Cardiac septum (tissue), 1 donor: Measurements from ENCODE around the gene CMYA5. TPM values are rescaled to one million over a fixed set of nuclear protein-coding genes. Genes with fewer than 3 reads are reported as not detected.

ENCODE experiments used
- DNase-seq: peaks from one replicate; pipeline ENCODE4 v3.0.0-alpha.2; 2020; ENCODE audit warnings: low spot score
- intact Hi-C: fragments of 100-400 bp; cut with DNase I; formaldehyde crosslinking; loops from one replicate; pipeline ENCODE4 v1.14.0; 2022
- total RNA-seq: library from RNA; stranded (reverse); fragmentation: NEBNext Ultra II Directional; extraction: Animal tissue kit (Norgen Biotek cat#: 25700); gene quantifications from one replicate; pipeline ENCODE4 v1.2.1, GENCODE V29; 2021
- donor health status: DM: no; HTN: no; CAD: no.

CMYA5 gene
- total RNA-seq, 1 donor from 2014 or later: 1,204 TPM

- intact Hi-C loops: no loop called here
- no peak for DNase-seq
Observed at GRCh38 chr5:79844571-79844970, 154.9 kb downstream of the CMYA5 start.

GRCh38 chr5:79845448-79846197 lies 156.0 kb downstream of the CMYA5 start:
- intact Hi-C loops: no loop called here
- no peak for DNase-seq

- intact Hi-C loops: no loop called here
- no peak for DNase-seq
Observed at GRCh38 chr5:79846198-79846521, 156.5 kb downstream of the CMYA5 start.

- no peak for DNase-seq
- intact Hi-C loops: no loop called here
Observed at GRCh38 chr5:79847561-79847960, 157.9 kb downstream of the CMYA5 start.

- DNase-seq: no peak
- intact Hi-C loops: no loop called here
Observed at GRCh38 chr5:79849061-79849460, 159.4 kb downstream of the CMYA5 start.

Other genes with a start within 250 kb of the CMYA5 start
- gene HOMER1, start 175.7 kb upstream of the CMYA5 start, total RNA-seq: 67.4 TPM
- 39.0 TPM for gene TENT2, start 77.4 kb upstream of the CMYA5 start, total RNA-seq